Prostate gland (tissue), 2 donors: Measurements from ENCODE around the gene MYBBP1A.

ENCODE experiments used
- POLR2A ChIP-seq: fragments of 450-650 bp; IDR thresholded peaks from one replicate; pipeline ENCODE4 v1.6.1; 2016; ENCODE audit warnings: antibody characterized with exemption, mild to moderate bottlenecking
- POLR2AphosphoS5 ChIP-seq: sonication (generic); formaldehyde crosslinking; IDR thresholded peaks from one replicate; pipeline ENCODE4 v1.6.1; 2017; ENCODE audit warnings: antibody characterized with exemption
- TF ChIP-seq, protein P1 (sequence below), 4 experiments: fragments of 200-600 bp in 2 of 4; fragments of 450-650 bp in 2 of 4; sonication (generic) in 2 of 4; IDR thresholded peaks; 1 replicate in 3 of 4; 2 replicates in 1 of 4; pipeline ENCODE4 v1.5.1; 2016 to 2019; ENCODE audit warnings: antibody characterized with exemption in 4 of 4, mild to moderate bottlenecking in 2 of 4, moderate library complexity in 2 of 4

- TF ChIP-seq, protein P1, sequence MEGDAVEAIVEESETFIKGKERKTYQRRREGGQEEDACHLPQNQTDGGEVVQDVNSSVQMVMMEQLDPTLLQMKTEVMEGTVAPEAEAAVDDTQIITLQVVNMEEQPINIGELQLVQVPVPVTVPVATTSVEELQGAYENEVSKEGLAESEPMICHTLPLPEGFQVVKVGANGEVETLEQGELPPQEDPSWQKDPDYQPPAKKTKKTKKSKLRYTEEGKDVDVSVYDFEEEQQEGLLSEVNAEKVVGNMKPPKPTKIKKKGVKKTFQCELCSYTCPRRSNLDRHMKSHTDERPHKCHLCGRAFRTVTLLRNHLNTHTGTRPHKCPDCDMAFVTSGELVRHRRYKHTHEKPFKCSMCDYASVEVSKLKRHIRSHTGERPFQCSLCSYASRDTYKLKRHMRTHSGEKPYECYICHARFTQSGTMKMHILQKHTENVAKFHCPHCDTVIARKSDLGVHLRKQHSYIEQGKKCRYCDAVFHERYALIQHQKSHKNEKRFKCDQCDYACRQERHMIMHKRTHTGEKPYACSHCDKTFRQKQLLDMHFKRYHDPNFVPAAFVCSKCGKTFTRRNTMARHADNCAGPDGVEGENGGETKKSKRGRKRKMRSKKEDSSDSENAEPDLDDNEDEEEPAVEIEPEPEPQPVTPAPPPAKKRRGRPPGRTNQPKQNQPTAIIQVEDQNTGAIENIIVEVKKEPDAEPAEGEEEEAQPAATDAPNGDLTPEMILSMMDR (IDR thresholded peaks at IDR 0.05): no peak
- no peak for TF ChIP-seq POLR2A
- TF ChIP-seq POLR2AphosphoS5: no peak
These were observed 37.2 kb upstream of the MYBBP1A start for GRCh38 chr17:4592240-4593005.
